GM19351 (cell line): ENCODE data around the gene URB1.
"Not testable (repeated sequence)": the region's sequence is repeated elsewhere in the genome, so short reads cannot be mapped to it uniquely, and the experiment has no call there.

Source experiments
- ATAC-seq: cut with Tn5 transposase; IDR thresholded peaks from one replicate; pipeline ENCODE4 v1.9.1; 2021; ENCODE audit warnings: mild to moderate bottlenecking, moderate library complexity; ENCODE audit not compliant: unreplicated experiment

Gene URB1

DNA sequence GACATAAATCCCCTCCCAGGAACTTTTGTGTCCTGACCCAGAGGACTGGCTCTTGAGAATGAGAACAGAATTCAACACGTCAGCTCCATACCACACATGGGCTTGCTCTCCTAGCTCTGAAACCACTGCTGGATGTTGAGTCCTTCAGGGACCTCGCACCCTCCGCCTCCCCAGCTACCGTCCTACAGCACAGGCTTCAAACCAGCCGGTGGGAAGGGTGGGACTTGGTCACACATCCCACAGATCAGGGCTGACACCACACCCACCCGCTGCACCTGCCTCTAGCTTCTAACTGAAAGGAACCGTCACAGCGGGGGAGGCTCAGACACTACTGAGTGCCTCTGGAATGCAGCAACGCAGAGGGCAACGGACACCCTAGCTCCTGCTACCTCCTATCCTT lies 70.1 kb downstream of the URB1 start:
- ATAC-seq = no peak

DNA sequence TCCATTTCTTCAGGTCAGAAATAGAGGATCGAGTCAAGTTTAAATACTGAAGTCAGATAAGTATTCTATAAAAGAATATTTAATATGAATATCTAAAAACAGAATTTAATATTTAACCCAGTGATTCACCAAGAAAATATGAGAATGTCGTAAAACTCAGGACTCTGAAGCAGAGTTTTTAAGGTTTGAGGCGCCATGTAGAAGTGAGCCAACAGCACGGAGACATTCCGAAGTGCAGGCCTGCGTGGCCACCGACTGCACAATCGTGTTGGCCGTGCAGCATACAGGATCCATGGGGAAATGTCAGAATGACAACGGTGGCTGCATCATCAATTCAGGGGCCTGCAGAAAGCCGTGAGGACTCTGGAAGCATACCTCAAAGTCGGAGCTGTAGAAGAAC lies 70.7 kb downstream of the URB1 start:
- ATAC-seq = no peak

DNA sequence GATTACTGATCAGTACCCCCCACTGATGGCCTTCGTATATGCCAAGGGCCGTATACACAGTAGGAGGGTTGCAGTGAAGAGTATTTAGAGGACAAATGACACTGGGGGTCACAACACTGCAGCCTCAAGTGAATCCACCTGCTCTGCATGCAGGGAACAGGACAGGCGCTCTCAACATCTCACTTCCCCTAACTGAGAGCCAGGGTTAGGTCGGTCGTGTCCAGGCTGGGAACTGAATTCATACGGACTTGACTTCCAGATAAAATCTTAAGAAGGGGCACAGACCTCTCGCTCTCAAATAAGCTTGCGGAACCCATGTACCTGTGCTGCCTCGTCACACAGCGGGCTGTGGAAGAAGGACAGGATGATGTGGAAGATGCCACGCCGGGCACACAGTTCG lies 71.3 kb downstream of the URB1 start:
- no peak for ATAC-seq

DNA sequence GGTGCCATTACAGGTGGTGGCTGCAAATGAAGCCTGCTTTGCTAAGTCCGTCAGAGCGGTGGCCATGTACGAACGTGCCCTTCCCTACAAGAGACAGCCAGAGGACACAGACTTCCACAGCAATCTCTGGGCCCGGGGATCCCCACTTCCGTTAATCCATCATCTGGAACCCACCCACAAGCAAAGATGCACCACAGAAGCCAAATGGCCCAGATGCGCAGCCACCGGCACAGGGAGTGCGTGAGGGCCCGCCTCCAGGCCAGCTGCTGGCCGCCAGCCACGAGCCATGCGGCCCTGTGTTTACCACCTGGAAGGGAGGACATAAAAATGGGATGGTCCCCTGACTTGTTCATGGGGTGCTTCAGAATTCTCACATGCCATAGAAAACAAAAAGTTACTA lies 72.1 kb downstream of the URB1 start:
- no peak for ATAC-seq

DNA sequence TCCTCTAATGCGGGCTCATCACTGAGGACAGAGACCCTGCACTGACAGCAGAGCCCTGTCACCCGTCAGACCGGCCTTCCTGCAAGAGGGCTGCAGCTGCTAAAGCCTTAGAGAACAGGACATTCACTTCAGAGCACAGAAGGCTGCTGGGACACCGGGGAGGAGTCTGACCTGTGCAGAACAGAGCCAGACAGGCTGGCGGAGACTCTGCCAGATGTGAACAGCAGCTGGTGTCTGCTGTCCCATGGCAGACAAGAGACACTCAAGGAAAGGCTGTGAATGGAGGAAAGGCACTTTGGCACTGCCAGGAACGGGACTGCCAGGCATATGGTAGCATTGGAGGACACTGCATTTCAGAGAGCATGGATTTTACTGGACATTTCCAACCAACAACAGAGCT lies 72.8 kb downstream of the URB1 start:
- no peak for ATAC-seq

DNA sequence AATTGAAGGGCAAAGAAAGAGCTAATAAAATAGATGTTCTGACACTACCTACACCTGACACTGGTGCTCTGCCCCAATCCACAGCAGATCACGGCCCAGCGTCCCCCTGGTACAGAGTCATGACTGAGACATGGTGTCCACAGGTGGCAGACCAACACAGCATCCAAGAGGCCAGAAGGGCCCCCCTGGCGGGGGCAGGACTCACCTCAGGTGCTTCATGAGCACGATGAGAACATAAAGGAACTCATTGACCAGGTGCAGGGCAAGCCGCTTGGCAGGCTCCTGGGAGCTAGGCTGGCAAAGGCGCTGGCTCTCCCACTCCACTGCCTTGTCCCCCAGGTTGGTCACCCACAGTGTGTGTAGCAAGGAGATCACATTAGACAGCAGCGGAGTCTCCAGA lies 73.8 kb downstream of the URB1 start:
- no peak for ATAC-seq

DNA sequence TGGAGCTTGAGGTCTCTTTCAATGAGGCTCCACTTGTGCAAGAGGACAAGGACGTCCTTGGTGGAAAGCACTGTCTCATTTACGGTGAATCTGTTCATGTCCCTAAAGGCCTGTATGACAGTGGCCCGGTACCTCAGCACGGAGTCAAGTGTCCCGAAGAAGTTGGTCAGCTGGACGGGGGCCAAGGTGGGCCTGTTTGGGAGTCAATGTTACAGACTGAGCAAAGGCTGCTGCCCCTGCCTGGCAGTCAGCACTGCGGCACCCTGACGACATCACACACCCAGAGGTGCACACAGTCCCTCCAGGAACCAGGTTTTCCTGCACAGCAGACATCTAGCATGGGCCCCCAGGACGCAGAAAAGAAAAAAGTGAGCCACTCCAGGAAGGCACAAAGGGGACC lies 75.1 kb downstream of the URB1 start:
- no peak for ATAC-seq

DNA sequence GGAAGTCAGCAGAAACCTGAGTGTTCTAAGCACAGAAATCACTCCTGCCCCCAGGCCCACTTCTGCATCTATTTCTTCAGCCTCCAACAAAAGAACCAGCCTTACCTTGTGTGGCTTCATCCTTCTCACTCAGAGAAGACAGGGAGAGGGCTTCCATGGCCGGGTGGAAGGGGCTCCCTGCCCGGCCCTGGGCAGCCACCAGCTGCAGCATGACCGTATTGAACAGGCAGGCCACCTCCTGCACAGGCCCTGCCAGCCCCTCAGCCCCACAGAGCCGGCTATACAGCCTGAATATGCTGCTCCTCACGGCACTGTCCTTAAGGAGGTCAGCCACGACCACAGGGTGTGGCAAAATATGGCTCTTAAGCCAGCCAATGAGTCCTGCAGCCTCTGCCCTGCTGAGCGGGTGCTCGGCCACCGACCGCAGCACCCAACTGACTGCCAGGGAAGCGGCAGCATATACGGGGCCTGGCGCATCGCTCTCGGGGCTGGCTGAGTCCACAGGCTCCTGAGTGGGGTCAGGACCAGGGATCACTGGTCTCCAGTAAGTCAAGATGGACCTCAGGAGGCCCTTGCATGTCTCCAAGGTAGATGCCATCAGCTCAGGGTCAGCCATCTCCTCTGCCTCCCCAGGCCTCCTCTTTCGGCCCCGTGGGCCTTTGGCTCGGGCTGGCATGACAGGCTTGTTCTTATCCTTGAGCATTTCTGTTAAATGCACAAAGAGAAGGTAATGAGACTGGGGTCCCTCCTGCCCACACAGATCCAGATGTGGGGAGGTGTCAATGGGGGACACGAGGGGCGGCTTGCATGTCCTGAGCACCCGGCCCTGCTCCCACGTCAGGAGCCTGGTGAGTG lies 76.2 kb downstream of the URB1 start:
- ATAC-seq = no peak

DNA sequence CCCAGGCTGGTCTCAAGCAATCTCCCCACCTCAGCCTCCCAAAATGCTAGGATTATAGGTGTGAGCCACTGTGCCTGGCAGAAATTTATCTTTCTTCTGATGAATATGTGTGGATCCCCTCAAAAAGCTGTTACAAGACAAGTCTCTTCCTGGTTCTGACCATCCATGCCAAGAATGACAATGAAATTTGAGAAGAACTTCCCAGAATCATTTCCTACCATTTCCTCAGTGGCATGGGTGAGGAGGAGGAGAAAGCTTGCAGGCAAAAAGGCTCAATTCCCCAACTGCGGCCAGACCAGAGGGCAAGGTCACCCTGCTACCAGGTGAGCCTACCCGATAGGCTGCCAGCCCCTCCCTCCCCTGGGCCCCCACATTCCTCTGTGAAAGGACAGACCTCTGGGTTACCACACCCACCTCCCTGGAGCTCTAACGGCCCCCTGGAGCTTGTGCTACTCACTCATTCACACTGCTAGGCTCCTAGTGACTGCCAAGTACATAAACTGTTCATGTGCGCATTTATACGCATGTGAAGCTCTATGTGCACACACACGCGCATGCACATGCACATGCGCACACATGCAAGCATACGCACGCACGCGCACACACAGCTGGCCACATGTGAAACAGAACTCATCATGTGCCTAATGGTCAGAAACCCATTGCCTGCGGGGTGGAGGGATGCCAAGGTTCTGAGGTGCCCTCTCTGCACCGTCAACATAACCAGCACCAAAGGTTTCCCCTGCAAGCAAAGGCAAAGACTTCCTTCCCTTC lies 77.1 kb downstream of the URB1 start:
- ATAC-seq = no peak

DNA sequence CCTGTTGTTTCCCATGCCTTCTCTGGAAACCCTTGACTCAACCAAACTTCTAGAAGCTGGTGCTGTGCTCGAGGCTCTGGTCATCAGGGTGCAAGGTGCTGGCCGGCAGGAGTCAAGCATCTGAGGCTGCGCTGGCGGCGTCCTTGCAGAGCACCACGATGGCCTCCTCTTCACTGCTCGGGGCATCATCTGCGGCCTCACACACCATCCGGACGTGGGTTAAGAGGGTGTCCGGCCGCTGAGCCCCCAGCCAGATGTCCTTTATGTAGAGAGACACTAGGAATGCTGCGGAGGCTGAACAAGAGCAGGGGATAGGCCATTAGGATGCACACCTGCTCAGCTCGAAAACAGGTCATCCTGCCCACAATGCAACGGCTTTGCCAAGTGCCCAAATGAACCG lies 78.0 kb downstream of the URB1 start:
- no peak for ATAC-seq

DNA sequence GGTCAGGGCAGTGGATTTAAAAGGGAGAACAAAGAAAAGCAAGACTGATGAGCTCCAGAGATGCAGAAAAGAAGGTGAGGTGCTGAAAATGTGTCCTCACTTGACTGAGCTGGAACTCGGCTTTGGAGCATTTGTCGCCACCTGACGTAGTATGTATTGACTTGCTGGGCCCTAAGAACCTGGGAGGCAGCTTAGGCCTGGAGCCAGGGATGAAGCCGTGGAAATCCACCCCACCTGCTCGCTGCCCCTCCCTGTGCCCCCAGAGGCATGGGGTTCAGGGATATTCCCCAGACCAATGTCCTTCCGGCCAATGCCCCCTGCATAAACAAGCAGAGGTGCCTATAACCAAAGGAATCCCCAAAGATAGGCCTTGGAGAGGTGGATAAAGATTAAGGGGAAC lies 79.8 kb downstream of the URB1 start:
- ATAC-seq = no peak

DNA sequence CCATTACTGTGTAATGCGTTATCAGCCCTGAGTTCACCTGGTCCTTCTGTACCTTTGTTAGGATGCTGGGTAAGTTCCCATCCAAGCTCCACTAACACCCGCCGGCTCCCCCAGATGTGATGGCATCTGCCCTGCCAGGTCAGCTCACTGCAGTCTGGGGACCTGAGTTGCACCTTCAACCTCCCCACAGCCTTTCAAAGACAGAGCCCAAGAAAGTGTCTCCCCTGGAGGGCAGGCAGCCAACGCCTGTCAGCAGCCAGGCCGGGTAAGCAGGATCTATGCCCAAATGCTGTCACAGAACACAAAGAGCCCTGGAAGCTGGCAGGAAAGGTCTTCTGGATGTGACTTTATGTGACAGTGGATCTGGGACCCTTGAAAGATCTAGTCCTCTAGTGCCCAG lies 80.5 kb downstream of the URB1 start:
- no peak for ATAC-seq

DNA sequence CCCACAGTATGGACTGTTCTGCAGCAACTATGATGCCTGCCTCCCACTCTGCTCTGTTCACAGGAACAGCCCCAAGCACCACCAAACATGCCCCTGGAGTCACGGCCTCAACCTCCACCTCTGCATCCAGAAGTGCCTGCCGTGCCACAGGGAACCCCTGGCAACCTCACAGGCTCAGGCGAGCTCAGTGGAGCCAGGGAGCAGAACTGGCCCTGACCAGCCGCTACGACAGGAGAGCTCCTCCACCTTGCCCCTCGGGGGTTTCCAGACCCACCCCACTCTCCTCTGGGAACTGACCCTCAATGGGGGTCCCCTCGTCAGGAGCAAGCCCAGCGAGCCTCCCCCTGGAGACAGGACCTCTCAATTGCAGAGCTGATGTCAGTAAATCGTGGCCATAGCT lies 81.2 kb downstream of the URB1 start:
- ATAC-seq = no peak

DNA sequence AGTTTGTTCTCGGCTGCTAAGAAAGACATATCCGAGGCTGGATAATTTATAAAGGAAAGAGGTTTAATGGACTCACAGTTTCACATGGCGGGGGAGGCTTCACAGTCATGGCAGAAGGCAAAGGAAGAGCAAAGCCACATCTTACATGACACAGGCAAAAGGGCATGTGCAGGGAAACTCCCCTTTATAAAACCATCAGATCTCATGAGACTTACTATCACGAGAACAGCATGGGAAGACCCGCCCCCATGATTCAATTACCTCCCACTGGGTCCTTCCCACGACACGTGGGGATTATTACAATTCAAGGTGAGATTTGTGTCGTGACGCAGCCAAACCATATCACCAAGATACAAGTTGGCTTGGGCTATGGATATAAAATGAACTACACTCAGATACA lies 81.8 kb downstream of the URB1 start:
- not testable (repeated sequence) for ATAC-seq

DNA sequence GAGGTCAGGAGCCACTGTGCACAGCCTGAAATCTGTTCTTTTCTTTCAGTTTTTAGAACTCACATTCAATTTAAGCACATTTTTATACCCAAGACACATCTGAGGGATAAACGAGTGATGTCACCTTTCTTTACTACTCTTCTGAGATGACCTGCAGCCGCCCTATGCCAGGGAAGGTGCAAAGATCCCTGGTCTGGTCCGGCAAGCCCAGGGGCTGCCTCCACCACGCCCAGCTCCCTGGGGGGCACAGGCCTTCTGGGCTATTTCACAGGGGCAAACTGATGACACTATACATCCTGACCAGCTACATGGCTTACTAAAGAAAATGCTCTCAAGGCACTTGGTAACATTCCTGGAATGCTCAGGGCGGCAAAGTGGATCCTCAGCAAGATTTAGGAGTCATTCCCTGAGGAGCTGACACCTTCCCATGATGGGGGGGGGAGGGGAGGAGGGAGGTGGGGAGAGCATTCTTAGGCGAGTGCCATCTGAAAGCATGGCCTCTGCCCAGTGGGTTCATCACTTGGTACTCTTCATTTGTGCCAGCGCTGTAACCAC lies 82.8 kb downstream of the URB1 start:
- no peak for ATAC-seq

DNA sequence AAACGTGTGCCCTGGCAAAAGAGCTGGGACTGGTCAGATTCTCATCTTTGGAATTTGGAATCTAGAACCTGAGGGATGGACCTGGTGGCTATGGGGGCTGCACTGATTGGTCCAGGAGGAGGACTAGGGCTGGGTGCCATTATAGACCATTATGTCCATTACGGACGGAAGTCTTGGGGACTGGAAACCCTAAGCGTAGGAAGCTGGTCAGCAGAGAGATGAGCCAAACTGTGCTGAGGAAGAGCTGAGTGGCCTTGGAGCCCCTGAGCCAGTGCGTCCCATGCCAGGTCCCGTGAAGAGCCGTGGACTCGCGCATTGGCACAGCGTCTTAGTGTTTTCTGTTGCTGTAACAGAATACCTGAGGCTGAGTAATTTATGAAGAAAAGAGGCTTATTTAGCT lies 84.1 kb downstream of the URB1 start:
- ATAC-seq = no peak

DNA sequence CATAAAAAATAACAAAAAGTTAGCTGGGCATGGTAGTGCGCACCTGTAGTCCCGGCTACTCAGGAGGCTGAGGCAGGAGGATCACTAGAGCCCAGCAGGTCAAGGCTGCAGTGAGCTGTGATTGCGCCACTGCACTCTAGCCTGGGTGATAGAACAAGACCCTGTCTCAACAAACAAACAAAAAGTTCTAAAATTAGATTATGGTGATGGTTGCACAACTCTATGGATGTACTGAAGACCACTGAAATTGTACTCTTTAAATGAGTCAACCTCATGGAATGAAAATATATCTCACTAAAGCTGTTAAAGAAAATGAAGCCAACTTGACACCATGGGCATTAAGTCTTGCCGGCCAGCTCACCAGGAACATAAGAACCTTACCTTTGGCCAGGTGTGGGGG lies 85.1 kb downstream of the URB1 start:
- ATAC-seq = no peak

DNA sequence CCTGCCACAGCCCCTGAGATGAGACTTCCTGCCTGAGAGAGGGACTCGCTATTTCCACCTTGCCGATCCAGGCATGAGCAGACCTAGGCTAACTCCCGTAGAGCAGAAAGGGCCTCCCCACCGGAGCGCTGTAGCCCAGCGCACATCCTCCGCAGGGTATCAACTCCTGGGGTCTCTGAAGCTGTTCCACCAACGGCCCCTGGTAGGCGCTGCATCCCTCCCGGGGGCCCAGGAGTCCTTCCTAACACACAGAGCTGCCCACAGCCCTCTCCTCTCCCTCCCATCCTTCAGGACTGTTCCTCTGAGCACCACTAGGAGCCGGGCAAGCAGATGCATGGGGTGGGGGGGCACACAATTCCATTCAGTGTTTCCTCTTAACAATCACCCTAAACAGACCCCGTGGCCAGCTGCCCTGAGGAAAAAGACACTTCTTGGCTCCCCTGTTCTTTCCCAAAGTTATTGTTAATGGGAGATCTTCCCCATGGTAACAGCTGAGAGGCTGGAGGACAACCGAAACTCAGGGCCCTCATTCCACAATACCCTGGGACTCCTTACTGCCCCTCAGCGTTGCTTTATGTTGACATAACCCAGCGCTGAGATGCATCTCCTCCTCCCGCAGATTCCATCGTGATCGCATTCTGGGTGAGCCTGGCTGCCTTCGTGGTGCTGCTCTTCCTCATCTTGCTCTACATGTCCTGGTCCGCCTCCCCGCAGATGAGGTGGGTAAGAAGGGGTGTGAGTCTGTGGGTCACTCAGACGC lies 86.6 kb downstream of the URB1 start:
- ATAC-seq = no peak

DNA sequence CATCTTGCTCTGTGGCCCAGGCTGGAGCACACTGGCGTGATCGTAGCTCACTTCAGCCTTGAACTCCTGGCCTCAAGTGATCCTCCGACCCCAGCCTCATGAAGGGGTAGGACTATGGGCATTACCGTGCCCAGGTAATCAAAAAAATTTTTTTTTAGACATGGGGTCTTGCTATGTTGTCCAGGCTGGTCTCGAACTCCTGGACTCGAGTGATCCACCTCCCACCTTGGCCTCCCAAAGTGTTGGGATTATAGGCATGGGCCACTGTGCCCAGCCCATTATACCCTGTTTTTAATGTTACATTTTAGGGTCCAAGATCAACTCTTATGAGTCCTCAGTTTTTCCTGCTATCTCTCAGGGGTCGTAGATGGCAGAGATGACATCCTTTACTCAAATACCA lies 87.8 kb downstream of the URB1 start:
- no peak for ATAC-seq

DNA sequence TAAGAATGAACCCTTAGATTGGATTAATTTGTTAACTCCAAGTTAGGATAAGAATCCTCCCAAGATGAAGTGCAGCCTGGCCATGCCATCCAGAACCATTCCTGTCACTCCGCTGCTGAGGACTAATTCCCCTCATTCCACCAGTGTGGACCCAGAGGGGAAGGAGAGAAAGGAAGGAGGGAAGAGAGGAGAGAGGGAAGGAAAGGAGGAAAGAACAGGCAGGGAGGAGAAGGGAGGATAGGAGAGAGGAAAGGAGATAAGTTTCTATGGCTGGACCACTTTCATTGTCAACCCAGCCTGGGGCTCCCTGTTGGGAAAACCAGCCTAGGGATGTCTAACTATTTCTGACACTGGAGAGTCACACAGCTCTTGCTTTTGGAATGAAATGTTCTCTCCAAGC lies 89.4 kb downstream of the URB1 start:
- no peak for ATAC-seq

DNA sequence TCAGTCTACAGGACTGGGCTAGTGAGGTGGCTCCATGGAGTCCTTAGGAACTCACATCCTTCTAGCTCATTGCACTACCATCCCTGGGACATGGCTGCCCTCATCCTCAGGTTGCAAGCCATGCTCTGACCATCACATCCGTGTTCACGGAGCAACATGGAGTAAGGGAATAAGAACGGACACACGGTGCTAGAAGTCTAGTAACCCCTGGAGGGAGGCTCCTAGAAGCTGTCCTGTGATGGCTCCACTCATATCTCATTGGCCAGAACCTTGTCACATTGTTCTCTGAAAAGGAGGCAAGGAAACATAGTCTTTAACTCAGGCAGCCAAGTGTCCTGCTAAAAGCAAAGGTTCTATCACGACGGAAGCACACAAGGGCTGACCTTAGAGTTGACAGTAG lies 90.3 kb downstream of the URB1 start:
- no peak for ATAC-seq
